NCI-H82 treated with DMSO at 0.1 percent for 48 hours (cell line): Measurements from ENCODE around the gene MAP3K5.
A peak's percentile ranks its signal among the peaks of the same experiment; 100 is the strongest.
"Not testable (repeated sequence)": the region's sequence is repeated elsewhere in the genome, so short reads cannot be mapped to it uniquely, and the experiment has no call there.

Experiments
- DNase-seq: peaks from one replicate; lab custom pipeline; 2025; ENCODE audit not compliant: unreplicated experiment; lab: John Stamatoyannopoulos, UW

Gene MAP3K5

DNA sequence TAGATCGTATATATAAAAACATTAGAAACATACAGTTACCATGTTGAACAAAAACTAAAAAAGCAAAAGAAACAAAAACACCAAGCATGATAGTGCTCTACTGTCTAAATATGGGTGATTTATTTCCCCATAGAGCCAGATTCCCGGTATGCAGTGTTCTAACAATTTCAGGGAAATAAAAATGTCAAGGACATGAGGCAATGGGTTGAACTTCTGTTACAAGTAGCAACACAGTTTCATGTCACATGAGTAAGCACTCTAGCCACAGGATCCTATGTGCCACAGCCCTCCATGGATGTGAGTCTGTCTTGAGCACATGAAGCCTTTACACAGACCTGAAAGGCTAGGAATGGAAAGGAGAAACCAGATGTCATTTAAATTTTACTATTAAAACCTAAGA, 96.0 kb downstream of the MAP3K5 start:
- DNase-seq = no peak

DNA sequence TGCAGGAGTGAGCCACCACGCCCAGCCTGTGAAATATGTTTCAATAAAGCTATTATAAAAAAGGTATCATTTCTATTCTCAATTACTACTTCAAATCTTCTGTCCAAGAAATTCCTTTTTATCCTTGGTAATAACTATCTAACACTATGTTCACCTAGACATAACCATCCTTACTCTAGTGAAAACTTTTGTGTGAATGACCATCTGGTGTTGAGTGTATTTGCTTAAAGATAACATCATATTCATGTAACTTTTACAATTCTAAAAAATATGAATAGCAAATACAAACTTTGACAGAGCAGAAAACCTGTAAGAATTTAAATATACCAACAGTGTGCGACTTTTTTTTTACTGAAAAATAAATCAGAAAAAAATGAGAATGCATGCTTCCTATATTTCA, 96.9 kb downstream of the MAP3K5 start:
- no peak for DNase-seq

DNA sequence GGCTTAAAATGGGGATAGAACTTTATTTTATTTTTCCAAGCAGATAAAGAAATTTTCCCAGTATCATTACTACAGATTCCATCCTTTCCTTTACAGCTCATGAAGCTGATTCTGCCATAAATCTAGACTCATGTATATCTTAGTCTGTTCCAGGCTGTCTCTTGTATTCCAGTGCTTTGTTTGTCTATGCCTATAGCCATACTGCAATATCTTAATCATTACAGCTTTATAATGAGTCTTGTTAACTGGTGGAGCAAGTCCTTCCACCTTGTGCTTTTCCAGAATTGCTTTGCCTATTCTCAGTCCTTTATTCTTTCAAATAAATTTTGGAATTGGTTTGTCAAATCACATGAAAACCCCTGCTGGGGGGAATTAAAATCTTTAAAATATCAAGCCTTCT, 99.2 kb downstream of the MAP3K5 start:
- no peak for DNase-seq

DNA sequence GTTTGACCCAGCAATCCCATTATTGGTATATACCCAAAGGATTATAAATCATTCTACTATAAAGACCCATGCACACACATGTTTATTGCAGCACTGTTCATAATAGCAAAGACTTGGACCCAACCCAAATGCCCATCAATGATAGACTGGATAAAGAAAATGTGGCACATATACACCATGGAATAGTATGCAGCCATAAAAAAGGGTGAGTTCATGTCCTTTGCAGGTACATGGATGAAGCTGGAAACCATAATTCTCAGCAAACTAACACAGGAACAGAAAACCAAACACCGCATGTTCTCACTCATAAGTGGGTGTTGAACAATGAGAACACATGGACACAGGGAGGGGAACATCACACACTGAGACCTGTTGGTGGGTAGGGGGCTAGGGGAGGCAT, 104.4 kb downstream of the MAP3K5 start:
- not testable (repeated sequence) for DNase-seq

DNA sequence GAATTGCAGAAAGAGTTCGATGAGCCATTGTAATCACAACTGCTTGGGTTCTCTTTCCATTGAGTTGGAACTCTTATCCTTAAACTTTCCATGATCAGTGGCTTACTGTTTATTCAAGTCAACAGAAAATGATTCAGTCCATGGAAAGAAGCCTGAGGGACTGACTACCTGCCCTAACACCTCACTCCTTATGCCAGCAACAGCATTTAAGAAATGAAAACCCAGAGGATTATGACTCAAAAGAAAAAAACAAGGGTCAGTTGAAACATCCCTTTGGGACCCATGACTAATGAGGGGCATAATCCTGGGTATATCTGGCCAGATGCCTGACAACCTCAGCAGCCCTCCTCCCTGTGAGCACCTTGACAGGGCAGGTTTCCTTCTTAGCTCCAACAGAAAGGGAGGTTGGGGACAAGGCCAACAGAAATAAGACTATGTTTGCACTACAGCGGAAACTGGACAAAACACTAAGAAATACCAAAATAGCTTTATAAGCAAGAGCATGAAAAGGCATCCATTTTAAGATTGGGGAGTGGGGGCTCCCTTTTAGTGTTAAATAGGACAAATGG, 106.7 kb downstream of the MAP3K5 start:
- DNase-seq = no peak

DNA sequence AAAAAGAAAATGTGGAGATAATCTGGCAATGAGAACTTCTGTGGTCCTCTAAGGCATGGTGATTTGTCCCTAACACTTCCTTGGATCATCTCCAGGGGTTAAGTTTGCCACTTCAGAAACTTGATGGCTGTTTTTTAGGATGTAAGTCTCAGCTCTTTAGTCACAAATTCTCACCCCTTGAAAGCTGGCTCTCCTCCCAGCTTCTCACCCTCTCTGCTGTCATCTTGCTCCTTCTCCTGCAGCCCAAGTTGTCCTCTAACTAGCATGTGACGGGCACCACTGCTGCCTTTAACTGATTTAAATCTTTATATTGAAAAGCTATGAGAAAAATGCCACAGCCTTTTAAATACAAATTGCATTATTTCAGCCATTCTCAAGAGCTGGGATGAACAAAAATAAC, 107.8 kb downstream of the MAP3K5 start:
- DNase-seq = no peak

DNA sequence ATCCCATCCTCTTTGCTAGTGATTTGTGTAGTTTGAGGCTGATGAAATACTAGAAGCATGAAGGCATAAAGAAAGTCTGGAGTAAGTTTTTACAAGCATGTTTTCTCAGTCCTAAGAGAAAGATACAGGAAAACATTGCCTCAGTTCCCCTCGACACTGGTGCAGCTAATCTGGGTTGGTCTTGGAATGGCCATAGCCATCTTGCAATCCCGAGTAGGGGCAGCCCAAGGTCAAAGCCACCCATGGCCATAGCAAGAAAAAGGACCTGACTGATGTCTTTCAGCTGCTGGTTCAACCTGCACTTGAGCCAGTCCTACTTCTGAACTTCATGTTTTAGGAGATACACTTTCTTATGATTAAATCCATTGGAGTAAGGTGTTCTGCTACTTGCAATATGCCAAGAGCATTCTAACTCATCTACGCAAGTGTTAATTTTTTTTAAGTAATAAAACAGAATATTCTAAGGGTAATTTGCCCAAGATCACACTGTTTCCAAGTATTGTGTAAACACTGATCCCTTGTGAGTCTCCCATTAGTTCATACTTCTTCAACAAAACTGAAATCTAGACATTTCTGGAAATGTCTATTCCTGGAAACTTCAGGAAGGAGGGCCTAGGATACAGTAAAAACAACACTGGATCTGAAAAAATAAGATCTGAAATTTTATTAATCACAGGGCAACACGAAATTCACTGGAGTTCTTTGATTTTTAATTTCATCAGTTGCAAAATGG, 108.9 kb downstream of the MAP3K5 start:
- DNase-seq = peak; percentile 23

DNA sequence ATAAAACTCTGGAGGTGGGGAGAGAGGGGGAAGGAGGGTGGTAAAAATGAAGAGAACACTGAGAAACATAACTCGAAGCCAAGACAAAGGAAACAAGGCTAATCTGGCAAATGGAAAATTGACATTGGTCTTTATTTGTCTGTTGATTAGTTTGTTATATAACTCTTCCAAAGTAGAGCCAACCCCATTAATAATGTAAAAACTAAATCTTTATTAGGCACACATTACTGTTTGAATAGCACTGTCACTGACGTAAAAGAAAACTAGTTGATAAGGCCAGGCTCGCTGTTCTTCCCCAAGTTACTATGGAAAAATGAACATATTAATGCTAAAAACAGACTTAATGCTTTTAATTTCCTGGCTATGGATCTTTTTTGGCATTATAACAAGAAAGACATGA, 110.0 kb downstream of the MAP3K5 start:
- no peak for DNase-seq

DNA sequence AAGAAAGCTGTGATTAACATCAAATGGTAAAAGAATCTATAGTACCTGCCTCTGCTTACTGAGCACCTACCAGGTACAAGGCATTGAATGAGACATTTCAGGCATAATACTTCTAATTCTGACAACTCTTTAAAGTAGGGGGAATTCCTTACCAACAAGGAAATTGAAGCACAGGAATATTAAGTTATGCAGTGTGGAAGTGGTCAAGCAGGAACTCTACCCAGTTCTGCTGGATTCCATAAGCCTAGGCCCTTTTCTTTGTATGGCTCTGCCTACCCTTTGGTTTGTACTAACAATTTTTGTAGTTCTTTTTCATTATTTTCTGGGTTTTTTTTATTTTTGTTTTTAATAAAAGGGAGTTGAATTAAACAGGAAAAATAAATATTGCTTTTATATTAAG, 114.5 kb downstream of the MAP3K5 start:
- no peak for DNase-seq

DNA sequence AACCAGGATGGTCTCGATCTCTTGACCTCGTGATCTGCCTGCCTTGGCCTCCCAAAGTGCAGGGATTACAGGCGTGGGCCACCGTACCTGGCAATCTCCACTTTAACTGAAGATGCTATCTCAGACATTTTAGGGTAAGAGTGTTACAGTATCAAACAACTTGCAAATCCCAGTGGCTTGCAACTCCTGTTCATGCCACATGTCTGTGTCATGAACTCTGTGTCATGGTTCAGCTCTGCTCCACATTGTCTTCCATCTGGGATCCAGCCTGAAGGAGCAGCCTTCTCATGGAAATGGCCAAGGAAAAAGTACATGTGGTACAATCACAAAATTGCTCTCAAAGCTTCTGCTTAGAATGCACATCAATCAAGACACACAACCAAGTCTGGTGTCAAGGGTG, 114.9 kb downstream of the MAP3K5 start:
- DNase-seq = no peak

DNA sequence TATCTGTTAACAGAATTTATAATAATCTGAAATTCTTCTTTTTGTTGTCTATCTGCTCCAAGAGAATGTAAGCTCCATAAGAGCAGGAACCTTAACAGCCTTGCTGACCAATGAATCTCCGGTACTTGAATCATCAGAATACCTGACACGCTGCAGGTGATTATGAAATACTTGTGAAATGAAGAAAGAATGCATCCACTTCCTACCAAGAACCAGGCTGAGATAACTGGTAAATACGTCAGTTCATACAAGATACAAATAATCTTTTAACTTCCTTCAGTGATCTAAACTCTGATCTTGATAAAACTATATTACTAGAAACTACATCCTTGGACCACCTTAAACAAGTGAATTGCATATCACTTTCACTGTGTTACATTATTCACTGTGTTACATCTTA, 116.2 kb downstream of the MAP3K5 start:
- DNase-seq = no peak

DNA sequence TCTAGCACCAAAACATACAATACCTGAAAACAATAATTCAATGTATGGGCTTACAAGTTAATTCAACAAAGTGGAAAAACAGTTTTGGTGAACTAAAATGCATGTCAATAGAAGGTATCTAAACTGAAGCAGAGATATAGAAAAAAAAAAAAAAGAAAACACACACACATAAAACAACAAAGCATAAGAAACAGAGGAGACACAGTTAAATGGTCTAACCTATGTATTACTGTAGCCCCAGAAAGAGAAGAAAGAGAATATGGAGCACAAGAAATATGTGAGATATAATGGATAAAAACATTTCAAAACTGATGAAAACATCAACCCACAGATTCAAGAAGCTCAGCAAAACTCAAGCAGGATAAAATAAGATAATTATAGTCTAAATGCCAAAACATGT, 118.7 kb downstream of the MAP3K5 start:
- no peak for DNase-seq

DNA sequence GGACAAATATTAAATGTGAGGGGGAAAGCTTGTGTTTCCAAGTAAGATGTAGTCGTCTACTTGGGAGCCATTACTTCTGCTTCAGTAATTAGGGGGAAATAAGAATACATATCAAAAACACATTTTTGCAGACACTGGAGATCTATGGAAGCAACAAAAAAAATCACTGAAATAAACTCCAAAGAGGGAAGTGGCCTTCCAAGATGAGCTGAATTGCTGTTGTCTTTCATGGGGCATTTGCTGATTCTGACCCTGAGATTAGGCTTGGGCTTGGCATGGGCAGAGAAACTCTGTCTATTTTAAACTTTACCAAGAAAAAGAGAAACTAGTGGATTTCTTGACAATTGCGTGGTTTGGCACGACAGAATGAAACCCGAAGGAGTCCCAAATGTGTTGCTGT, 120.1 kb downstream of the MAP3K5 start:
- no peak for DNase-seq

DNA sequence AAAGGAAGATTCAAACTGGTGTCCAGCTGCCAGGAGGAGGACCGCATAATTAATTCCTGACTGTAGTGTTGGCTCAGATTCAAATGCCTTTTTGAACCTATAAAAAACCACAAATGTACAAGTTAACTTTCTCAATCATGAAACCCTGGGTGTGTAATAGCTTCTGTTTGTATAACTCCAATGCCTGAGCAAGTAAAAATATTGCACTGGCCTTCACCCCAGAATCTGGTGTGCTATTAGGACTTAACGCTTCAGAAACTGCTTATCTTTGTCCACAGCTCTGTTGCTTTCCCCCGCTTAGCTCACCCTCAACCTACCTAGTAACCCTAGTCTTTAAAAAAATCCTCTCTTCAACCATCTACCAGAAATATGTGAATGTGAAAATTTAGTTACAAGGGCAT, 123.0 kb downstream of the MAP3K5 start:
- no peak for DNase-seq

DNA sequence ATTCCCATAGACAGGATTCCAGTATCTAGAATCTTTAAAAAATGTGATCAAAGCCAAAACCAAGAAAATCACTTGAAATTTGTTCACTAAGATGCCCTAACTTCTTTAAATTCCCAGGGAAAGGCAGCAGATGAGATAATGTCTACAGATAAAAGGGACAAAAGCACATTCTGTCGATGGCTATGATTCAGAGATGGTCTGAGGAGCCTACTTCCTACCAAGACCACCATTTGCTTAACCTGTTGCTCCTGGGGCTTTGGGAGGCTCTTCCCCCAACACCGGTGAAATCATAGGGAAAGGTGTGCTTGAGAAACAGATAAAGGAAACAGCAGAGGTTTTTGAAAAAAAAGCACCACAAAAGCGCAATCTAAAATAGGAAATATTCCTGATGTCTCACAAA, 123.7 kb downstream of the MAP3K5 start:
- no peak for DNase-seq

DNA sequence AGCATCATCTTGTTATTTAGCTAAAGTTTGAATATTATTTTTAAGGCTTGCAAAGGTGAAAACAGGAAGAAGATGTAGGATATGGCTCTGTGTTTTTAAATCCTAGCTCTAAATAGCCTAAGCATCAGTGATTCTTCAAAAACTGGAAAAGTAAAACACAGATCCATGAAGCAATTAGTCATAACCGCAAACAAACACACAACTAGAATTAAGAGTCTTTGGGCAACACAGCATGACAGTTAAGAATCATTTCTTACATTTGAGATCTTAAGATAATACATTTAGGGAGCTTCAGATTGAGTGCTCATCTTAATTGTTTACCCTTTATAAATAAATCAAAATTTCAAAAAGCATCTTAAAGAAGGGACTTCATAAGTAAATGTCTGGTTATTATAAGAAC, 126.2 kb downstream of the MAP3K5 start:
- DNase-seq = no peak

DNA sequence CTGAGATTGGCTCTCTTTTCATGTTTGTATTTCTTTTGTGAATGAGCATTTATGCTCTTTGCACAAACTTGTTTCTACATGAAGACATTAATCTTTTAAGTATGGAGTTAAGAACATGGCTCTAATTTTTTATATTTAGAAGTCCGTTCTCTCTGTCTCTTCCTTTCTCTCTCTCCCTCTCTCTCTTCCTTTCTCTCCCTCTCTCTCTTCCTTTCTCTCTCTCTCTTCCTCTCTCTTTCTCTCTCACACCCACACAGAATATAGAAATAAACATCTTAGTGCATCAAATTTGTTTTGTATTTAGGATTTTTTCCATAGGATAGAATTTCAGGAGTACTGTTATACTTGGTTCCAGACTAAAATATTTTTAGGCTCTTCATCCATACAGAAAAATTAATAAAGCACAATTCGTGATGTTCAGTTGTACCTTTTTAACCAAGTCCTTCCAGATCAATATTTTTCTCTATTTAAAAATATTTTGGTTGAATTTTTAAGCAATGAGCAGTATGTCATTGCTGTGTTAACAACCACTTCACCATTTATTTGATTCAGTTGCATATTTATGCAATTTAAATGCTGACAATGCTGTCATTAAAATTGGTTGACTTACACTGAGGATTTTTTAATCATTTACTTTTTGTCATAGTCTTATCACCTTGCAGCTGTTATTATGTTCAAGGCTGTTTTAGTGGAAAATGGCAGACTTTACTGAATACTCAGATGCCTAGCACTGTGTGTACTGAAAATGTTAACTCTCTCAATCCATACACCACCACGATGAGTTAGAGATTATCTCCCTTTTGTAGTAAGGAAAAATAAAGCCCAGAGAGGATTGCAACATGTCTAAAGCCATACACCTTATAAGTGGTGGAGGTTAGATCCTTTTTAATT, 129.7 kb downstream of the MAP3K5 start:
- no peak for DNase-seq

DNA sequence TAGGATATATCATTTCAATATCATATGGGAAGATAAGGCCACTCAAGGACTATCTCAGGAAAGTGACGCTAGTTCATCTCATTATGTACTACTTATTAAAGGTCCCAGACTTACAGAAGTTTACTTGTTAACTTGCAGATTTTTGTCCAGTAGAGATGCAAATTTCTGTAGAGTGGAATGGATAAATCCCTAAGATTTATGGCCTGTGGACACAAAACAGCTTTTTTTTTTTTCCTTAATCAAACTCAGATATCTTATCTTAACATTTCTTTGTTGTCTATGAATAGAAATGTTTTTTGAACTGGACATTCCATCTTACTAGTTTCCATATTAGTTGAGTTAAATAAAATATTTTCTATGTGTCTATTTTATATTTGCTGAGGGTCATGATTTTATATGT, 131.6 kb downstream of the MAP3K5 start:
- DNase-seq = no peak

DNA sequence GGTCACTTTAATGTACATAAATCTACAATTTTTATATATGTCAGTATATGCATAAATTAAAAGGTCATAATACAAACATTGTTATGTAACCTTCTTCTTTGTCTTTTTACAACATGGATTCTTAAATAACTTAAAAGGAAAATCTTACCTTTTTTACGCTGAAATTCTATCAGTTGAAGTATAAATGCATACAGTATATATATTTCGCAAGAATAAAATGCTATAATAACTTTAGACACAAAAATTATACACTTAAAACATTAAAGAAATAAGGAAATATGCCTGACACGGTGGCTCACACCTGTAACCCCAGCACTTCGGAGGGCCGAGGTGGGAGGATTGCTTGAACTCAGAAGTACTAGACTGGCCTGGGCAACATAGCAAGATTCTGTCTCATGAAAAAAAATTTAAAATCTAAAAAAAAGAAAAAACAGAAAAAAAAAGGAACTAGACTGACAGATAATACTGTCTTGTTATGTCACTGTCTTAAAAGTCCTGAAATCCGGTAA, 132.2 kb downstream of the MAP3K5 start:
- no peak for DNase-seq

DNA sequence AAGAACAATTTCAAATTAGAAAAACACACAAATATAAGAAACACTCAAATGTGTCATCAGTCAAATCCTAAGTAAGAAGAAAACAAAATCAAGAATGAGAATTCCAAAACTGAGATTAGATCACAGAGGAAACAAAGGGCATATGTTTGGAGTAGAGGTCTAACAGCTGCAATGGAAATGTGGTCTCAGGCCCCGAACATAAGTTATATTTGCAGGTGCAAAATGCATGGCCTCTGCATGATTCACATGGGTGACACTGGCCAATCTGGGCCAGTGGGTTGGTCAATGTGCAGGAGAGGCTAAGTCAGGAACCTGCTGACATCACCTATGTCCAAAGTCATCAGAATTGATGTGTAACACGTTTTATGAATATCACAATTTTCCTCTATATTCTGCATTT, 133.6 kb downstream of the MAP3K5 start:
- DNase-seq = no peak

DNA sequence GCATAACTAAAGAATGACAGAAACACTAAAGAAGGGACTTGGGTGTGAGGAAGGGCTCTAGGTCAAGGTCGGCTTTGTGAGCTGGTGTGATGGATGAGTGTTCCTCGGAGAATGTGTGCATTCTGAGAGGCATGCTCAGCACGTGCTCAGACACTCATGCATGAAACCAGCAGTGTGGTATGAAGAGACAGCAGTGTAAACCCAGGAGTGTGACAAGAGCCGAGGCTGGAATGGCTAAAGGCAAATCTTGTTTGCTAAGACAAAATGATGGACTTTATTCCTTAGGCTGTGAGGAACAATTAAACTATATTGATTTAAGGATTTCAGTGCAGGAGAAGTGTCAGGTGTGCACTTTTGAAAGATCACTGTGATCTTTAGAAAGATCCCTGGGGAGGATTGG, 134.6 kb downstream of the MAP3K5 start:
- no peak for DNase-seq

DNA sequence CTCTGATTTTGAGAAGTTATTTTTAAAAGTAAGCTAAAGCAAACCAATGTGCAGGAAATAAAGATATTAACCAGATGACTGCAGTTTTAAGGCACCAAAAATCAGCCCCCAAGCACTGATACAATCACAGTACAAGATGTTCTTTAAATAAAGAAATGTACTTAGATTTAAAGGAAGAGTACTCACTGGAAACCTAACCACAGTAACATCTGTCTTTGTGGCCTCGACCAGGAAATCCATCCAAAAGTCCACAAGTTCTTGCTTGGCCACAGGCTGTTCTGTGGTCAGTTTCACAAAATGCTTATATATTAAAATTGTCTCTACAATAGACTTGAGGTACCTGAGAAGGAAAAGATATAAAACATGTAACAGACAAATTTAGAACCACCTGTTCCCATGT, 136.2 kb downstream of the MAP3K5 start:
- DNase-seq = no peak
